SH-SY5Y (cell line): ENCODE data around the gene SGPP2.

Experiments
- GATA2 ChIP-seq: IDR thresholded peaks from 2 replicates; pipeline ENCODE4 v1.6.1; 2011; ENCODE audit warnings: mild to moderate bottlenecking, low read depth, low read length
- GATA3 ChIP-seq: IDR thresholded peaks from 2 replicates; pipeline ENCODE4 v1.6.1; 2011; ENCODE audit warnings: low read depth, mild to moderate bottlenecking, low read length, moderate library complexity

DNA sequence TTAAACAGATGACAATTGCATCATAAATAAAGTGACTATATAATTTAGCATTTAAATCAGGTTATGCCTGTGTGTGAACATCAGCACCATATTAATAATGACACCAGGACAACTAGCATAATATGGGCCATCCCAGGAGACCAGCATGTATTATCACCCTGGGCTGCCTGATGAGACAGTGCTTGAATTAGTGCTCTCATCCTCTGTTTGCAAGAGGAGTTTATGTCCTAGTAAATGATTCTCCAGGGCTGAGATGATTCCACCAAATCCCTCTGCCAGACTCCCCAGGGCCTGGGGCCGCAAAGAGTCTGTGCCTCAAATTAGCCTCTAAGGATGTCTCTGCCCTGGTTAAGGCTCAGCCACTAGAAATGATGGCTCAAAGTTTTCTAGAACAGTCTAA, 97.7 kb downstream of the SGPP2 start:
- no peak for TF ChIP-seq GATA2
- TF ChIP-seq GATA3, result no peak
